Thoracic aorta (tissue), 2 donors: ENCODE results near the gene YBX1. TPM values are rescaled to one million over a fixed set of nuclear protein-coding genes. Genes with fewer than 3 reads are reported as not detected.

Experiments
- ATAC-seq: fragments of 150-250 bp; one replicate; pipeline ENCODE4 v1.8.0; 2017; ENCODE audit warnings: low read depth; ENCODE audit not compliant: insufficient number of reproducible peaks, low FRiP score
- DNase-seq: peaks from one replicate; pipeline ENCODE4 v3.0.0-alpha.2; 2020; ENCODE audit warnings: low spot score
- H3K27ac ChIP-seq, 2 donors: fragments of 200-600 bp; sonication (generic); 1 replicate in 1 of 2; 2 replicates in 1 of 2; pipeline ENCODE4 v1.5.1; 2016; ENCODE audit warnings: mild to moderate bottlenecking in 2 of 2, moderate library complexity in 2 of 2
- H3K27me3 ChIP-seq: fragments of 200-600 bp; sonication (generic); replicated peaks from 2 replicates; pipeline ENCODE4 v1.6.0; 2016; ENCODE audit warnings: mild to moderate bottlenecking; ENCODE audit not compliant: insufficient read depth
- H3K36me3 ChIP-seq: fragments of 200-600 bp; sonication (generic); one replicate; pipeline ENCODE4 v1.5.1; 2016
- H3K4me1 ChIP-seq, 2 donors: fragments of 200-600 bp; sonication (generic); 1 replicate in 1 of 2; 2 replicates in 1 of 2; pipeline versions ENCODE4 v1.5.1 to v1.6.0; 2016; ENCODE audit warnings: low read depth in 2 of 2, mild to moderate bottlenecking in 1 of 2; ENCODE audit not compliant: control insufficient read depth in 1 of 2
- H3K4me3 ChIP-seq: fragments of 200-600 bp; sonication (generic); 2 replicates; pipeline ENCODE4 v1.5.1; 2016; ENCODE audit warnings: mild to moderate bottlenecking
- H3K9me3 ChIP-seq: fragments of 200-600 bp; sonication (generic); 2 replicates; pipeline ENCODE4 v1.5.1; 2016
- CTCF ChIP-seq: fragments of 200-600 bp; sonication (generic); IDR thresholded peaks from one replicate; pipeline ENCODE4 v1.5.1; 2019; ENCODE audit warnings: antibody characterized with exemption
- total RNA-seq, 2 donors: library from RNA; depleted of rRNA; stranded (reverse); fragments of >200 nt; gene quantifications; one replicate each; pipeline versions ENCODE4 v1.1.0 to v1.2.3, GENCODE V29; 2016

YBX1 gene
- total RNA-seq, 2 donors from 2014 or later: 301 to 392 TPM

DNA sequence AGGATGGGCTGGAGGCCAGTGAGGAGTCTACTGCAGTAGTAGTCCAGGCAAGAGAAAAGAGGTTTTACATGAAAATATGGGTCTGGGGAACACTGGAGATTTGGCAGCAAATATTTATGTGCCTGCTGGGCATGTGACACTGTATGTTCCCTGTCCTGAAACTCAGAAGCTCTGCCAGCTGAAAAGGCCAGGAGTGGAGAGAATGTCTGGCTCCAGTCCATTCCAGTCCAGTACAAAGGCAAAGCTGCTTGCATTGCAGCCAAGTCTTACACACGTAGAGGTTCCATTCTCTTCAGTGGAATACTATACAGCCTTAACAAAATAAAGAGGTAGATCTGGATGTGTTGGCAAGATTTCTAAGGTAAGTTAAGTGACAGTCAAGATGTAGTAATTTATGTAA lies 7.5 kb upstream of the YBX1 start:
- Histone ChIP-seq H3K27ac (no peak overlapping the region), H3K9me3 (no peaks in the 10 kb centered on the region), H3K4me1 (no peaks in the 10 kb centered on the region), H3K27me3 (no peaks in the 10 kb centered on the region), H3K36me3 (peaks cover 12% of the 10 kb centered on the region), H3K4me3 (no peak overlapping the region)
- DNase-seq (no peak), ATAC-seq (no peak)
- TF ChIP-seq CTCF: no peak

- DNase-seq (no peak), ATAC-seq (no peak)
- Histone ChIP-seq H3K4me1 (peaks cover 0 to 3% of the 10 kb centered on the region in 2 donors), H3K9me3 (no peaks in the 10 kb centered on the region), H3K4me3 (no peak overlapping the region), H3K27me3 (no peaks in the 10 kb centered on the region), H3K36me3 (peaks cover 12% of the 10 kb centered on the region), H3K27ac (no peak overlapping the region)
- TF ChIP-seq CTCF: no peak
These were observed 6.8 kb upstream of the YBX1 start for GRCh38 chr1:42675467-42675866.

GRCh38 chr1:42676534-42677087 lies 5.6 kb upstream of the YBX1 start:
- Histone ChIP-seq H3K27me3 (no peaks in the 10 kb centered on the region), H3K36me3 (peaks cover 12% of the 10 kb centered on the region), H3K9me3 (no peaks in the 10 kb centered on the region), H3K4me3 (no peak overlapping the region), H3K27ac (no peak overlapping the region), H3K4me1 (peaks cover 3 to 12% of the 10 kb centered on the region in 2 donors)
- TF ChIP-seq CTCF: no peak
- no peak for DNase-seq
- ATAC-seq: no peak

- ATAC-seq (no peak), DNase-seq (no peak)
- no peak for TF ChIP-seq CTCF
- Histone ChIP-seq H3K4me3 (no peak overlapping the region), H3K4me1 (peaks cover 13 to 26% of the 10 kb centered on the region in 2 donors), H3K27me3 (no peaks in the 10 kb centered on the region), H3K36me3 (peaks cover 12% of the 10 kb centered on the region), H3K9me3 (no peaks in the 10 kb centered on the region), H3K27ac (no peak overlapping the region)
These were observed 2.7 kb upstream of the YBX1 start for GRCh38 chr1:42679364-42679983.

GRCh38 chr1:42680055-42680454 lies 2.2 kb upstream of the YBX1 start:
- Histone ChIP-seq H3K4me3 (no peak overlapping the region), H3K27me3 (no peaks in the 10 kb centered on the region), H3K27ac (no peak overlapping the region), H3K9me3 (no peaks in the 10 kb centered on the region), H3K36me3 (peaks cover 12% of the 10 kb centered on the region), H3K4me1 (peaks cover 16 to 32% of the 10 kb centered on the region in 2 donors)
- ATAC-seq: no peak
- DNase-seq: no peak
- no peak for TF ChIP-seq CTCF
